ENCODE results near the gene ATAD5.

DNA sequence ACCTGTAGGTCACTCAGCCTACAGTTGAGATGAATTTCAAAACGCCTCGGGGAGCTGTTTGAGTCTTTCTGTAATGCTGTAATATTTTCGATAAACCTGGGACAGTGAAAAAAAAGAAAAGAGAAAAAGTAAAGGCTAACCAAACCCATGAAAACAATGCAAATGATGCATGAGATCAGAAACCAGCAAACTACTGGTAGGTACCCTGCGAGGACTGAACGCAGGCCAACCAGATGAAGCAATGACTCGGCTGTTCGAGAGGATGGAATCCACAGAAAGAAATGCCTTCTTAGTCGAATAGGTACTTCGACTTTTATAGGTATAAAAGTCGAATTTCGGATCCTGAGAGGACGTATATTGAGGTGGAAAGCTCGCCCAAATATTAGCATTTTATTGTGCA is 509 bp upstream of the ATAD5 start:
- TF ChIP-seq CTCF (conservative IDR thresholded peaks at IDR 0.05) (no peak), ZFX (IDR thresholded peaks at IDR 0.05) (no peak)

Data from C4-2B (cell line).